NCI-H524 treated with DMSO at 0.1 percent for 48 hours (cell line): ENCODE data around the gene DBR1.
"Not testable (repeated sequence)": the region's sequence is repeated elsewhere in the genome, so short reads cannot be mapped to it uniquely, and the experiment has no call there.

Experiments used
- DNase-seq: peaks from one replicate; lab custom pipeline; 2025; lab: John Stamatoyannopoulos, UW

DBR1 gene

DNA sequence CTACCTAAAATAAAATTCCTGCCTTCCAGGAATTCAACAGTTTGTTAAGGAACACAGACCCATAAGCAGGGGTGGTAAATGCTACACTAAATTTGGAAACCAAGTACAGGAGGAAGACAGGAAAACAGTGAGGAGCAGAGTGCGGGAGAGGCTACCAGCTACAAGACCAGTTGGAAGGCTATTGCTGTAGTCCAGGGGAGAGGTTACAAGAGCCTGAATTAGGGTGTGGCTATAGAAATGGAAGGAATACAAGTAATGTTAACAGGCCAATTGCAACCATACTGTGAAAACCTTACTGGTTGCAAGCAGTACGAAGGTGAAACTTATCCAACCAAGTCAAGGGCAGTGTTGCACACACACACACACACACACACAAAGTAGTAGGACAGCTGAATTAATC lies 11.5 kb upstream of the DBR1 start:
- DNase-seq, result no peak

DNA sequence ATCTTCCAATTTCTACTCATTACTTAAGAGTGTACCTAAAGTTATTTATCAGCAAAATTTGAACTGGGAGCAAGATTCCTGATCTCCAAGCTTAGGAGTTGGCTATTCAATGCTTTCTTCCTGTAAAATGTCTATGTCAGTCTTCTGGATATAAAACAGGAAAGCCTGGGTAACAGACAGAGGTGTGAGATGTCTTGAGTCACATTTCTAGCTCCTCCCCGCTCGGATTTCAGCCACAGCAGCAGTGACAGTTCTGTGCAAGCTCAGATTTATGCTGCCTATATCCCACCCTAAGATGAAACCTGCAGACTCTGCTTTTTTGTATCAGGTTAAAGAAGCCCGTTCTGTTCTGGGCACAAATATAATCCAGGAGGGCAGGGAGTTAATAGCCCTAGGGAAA lies 10.3 kb upstream of the DBR1 start:
- no peak for DNase-seq

DNA sequence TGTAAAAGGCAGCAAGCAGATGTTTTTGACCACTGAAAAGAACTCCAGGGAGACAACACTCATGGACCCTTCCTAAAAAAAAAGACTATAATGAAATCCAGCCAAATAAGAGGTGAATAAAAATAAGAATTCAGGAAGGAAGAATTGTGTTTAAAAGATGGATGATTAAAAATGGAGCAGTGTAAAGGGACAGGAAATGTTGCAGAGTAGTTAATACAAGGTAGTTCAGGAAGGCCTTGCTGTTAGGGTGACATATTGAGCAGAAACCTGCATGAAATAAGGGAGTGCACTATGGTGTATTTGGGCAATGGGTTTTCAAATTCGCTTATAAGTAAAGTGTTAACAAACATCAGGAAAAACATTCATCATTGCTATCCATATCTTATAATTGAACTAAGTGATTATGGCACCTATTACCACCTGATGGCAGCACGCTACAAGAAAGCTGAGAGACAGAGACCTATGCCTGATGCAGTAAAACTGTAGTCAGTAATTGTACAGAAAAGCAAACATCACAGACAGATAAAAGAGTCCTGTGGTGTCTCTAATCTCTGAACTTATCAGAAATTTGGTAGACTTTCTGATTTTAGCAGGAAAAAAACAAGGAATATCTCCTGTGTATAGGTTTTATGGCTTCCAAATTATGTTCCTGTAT lies 5.8 kb upstream of the DBR1 start:
- DNase-seq, result peak; percentile 53

DNA sequence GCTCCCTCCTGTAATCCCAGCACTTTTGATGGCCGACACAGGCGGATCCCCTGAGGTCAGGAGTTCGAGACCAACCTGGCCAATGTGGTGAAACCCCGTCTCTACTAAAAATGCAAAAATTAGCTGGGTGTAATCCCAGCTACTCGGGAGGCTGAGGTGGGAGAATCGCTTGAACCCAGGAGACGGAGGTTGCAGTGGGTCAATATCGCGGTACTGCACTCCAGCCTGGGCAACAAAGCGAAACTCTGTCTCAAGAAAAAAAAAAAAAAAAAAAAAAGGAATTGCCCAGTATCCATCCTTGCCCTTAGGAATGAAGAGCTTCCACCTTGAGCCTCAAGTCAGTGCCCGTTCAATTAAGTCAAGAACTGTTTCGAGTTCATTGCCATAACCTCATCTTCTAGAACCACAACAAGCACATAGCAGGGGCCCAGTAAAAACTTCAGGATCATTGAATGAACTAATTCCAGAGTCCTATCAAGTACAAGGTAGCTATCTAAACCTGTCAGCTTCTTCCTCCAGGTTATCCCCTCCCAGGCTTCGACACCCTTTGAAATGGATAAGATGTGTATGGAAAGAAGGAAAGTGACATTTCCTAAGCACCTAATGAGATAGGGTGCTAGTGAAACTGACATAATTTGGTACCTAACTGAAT lies 826 bp downstream of the DBR1 start:
- no peak for DNase-seq

DNA sequence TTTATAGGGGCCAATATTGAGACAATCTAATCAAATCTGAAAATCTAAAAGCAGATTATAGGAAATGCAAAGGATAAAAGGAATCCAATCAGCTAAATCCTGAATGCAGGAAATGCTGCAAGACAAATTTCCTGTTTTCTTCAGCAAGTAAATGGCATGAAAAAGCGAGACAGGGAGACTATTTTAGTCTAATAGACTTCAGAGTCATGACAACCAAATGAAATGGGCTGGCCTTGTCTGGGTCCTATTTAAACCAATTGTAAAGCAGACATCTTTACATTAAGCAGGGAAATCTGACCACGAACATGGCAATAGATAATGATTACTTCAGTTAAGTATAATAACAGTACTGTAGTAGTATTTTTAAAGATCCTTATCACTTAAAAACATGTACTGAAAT lies 2.1 kb downstream of the DBR1 start:
- no peak for DNase-seq

DNA sequence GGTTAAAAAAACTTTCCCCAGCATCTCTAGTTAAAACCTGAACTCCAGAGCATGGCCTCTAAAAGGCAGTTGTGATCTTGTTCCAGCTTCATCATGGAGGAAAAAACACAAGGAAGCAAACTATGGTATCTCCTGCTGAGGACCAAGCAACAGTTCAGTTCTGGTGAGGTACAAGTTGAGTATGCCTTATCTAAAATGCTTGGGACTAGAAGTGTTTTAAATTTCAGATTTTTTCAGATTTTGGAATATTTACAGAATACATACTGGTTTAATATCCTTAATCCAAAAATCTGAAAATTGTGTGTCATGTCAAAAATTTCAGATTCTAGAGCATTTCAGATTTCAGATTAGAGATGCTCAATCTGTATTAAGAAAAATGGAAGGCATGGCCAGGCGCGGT lies 9.7 kb downstream of the DBR1 start:
- no peak for DNase-seq

DNA sequence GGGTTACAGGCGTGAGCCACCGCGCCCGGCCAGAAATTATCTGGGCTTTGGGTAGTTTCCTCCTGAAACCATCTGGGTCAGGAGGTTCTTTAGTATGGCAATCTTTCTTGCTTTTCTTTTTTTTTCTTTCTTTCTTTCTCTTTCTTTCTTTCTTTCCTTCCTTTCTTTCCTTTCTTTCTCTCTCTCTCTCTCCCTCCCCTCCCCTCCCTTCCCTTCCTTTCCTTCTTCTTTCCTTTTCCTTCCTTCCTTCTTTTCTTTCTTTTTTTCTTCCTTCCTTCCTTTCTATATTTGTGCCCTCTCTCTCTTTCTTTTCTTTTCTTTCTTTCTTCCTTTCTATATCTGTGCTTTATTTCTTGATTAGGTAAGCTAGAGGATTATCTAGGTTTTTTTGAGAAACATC lies 17.0 kb downstream of the DBR1 start:
- no peak for DNase-seq

DNA sequence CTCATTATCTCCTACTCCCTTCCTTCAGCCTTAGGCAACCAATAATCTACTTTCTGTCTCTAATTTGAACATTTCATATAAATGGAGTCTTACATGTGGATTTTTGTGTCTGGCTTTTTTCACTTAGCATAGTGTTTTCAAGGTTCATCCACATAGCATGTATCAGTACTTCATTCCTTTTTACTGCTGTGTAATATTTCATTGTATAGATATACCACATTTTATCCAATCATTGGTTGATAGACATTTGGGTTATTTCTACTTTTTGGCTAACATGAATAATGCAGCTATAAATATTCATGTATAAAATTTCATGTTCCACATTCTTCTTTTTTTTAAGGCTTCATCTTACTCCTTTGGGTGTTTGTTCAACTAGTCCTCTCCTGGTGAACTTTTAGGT lies 20.2 kb downstream of the DBR1 start:
- no peak for DNase-seq

DNA sequence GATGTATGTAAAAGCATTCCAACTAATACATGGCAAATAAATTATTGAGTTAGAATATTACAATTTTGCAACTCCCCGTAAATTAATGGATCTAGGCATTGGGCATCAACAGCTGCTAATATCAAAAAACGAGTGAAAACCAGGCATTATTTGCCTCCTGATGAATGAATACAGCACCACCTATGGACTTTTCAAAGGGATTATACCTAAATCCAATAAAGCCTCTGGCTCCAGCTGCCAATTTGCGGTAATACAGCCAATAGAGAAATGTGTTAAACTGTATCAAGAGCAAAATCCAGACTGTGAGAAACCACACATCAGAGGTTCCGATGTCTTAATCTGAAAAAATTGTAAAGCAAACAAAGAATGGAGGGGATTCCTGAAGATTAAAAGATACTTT lies 26.2 kb downstream of the DBR1 start:
- DNase-seq, result peak; percentile 70

DNA sequence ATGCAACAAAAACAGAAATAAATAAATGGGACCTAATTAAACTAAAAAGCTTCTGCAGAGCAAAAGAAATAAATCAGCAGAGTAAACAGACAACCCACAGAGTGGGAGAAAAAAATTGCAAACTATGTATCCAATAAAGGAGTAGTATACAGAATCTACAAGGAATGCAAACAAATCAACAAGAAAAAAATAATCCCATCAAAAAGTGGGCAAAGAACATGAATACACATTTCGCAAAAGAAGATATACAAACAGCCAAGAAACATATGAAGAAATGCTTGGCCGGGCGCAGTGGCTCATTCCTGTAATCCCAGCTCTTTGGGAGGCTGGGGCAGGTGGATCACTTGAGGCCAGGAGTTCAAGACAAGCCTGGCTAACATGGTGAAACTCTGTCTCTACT lies 32.5 kb downstream of the DBR1 start:
- DNase-seq, result not testable (repeated sequence)

DNA sequence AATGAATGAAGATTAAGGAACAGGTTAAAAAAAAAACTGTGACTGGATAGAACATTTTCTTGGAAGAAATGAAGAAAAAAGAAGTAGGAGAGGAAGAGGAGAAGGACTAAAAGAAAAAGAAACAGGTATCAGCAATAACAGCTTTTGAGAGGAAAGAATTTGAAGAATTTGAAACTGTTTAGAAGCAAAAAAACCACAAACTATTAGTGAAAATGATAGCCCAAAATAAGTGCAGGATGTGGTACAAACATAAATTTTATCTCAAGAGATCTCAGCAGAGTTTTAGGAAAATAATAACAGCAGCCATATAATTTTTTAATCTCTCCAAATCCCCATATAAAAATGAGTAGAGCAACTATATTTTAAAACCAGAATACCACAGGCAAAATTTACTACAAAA lies 33.8 kb downstream of the DBR1 start:
- DNase-seq, result no peak

DNA sequence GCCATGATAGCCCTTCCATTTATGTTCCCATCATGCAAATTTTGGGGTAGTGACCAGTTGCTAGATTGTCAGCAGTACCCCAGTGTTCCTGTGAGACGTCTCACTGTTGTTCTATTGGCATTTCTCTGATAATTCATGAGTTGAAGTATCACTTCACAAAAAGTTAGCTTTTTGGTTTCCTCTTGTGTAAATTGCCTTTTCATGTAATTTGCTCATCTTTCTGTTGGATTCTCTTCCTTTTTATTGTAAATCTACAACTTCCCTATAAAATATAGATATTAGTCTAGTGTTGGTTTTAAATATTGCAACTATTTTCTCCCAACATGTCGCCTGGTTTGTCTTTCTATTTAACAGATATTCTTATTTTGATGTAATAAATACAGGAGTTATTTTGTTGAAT lies 35.0 kb downstream of the DBR1 start:
- no peak for DNase-seq

DNA sequence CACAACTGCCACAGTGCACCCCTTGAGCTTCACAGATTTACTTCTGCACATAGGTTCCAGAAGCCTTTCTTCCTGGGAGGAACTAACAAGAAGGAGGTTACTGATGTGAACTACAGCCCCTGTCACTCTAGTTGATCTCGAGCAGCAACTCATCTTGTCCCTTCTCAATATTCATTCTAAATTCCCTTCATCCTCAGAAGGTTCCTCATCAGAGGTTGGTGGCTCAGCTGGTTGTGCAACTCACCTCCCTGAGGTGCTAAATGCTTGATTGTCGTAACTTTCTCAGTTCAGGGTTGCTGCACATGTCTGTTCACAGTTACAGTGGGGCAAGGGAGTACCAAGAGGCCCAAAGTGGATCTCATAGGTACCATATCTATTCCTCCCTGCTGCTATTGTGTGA lies 36.9 kb downstream of the DBR1 start:
- no peak for DNase-seq

DNA sequence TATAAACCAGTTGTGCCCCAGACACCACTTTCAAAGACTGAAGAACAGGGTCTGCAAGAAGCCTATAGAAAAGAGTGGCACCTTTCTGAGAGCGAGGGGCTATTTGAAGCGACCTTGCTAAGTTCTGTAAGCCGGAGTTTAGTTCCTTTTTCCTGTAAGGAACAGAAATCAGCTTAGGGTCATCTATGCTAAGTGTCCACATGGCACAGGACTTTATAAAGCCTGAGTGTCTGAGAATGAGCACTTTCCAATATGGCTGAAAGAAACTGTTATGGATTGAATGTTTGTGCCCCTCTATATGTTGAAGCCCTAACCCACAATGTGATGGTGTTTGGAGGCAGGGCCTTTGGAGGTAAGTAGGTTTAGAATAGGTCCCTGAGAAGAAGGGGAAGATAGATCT lies 38.5 kb downstream of the DBR1 start:
- DNase-seq, result no peak

DNA sequence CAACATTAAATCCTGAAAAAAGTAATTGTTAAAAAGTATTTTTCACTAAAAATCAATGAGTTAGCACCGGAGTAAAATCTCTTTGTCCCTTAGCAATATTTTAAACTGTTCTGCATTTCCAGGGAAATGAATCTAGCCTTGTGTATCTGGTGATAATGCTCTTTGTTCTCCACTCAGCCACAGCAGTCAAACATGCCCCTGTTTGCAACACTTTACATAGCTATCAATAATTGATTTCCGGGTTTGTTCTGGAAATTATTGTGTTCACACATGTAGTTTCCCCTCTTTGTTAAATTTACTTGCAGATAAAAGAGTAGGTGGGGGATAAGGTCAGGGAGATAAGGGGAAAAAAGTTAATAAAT lies 38.9 kb downstream of the DBR1 start:
- no peak for DNase-seq

DNA sequence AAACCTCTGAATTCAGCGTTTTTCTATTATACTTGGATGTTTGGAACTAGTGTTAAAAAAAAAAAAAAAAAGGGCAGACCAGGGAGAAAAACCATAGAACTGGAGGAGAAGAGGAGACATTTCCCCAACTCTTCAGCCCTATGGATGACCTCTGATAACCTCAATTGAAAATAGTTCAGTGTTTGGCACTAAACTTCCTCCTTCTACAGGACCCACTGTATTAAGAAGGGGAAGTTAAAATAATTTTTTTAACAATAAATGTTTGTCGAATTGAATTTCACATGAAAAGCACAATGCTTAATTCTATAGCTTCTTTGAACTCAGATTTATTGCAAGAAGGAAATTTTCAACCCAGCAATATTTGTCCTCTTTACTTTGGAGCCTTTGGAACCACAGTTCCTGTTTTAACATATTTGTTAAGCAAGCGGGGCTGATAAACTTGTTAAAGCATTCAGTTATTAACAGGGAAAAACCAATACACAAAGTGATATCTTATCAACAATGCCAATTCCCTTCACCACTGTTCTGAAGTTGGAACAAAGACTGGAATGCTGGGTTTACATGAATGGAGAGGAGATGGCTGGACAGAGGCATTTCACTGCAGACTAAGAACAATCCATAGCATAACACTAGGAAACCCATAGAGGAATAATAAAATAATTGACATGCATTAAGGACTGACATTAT lies 39.4 kb downstream of the DBR1 start:
- DNase-seq, result no peak

DNA sequence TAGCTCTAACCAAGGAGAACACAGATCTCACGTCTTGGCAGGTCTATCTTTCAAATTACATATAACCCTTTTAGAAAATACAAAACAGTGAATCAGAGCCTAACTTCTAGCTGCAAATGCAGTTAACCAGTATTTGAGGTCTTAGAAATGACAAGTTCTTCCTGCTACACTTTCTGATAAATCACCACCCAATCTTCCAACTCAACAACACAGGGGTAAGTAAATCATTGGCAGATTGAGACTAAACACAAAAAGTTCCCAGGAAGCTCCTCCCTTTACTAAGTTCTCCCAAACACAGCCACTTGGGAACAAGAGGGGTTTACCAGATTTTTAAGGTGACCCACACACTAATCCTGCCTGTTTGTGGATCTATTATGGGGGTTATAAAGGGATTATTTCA lies 42.5 kb downstream of the DBR1 start, which contains the start of gene A4GNT:
A4GNT (minus strand) TSS at position 152 of the 400 bp plus-strand sequence. CDS start 1,134 bp downstream, outside the sequence.
- DNase-seq, result no peak

DNA sequence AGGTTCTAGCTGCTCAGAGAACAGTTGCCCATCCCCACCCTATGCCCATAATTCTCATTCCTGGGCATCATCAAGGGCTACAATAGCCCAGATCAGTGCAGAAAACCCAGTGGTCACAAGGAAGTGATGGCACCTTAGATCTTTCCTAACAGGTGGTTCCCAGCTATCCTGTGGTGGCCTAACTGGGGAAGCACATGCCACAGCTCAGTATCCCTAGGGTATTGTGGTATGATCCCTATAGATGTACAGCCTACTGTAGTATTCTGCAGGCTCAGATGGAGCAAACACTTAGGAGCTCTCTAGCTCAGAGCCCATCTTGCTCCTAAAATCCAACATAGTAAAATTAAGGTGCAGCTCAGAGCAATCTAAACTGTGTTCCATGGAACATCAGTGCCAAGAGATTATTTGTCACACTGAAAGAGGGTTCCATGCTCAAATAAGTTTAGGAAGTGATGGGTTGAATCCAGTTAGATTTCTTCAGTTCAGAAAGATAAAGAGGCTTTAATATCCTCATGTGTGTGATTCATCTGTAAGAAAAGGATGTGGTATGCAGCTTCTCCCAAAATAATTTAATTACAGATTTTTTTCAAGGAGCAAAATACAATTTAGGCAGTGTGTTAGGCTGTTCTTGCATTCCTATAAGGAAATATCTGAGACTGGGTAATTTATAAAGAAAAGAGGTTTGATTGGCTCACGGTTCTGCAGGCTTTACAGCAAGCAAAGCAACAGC lies 46.9 kb downstream of the DBR1 start:
- no peak for DNase-seq

DNA sequence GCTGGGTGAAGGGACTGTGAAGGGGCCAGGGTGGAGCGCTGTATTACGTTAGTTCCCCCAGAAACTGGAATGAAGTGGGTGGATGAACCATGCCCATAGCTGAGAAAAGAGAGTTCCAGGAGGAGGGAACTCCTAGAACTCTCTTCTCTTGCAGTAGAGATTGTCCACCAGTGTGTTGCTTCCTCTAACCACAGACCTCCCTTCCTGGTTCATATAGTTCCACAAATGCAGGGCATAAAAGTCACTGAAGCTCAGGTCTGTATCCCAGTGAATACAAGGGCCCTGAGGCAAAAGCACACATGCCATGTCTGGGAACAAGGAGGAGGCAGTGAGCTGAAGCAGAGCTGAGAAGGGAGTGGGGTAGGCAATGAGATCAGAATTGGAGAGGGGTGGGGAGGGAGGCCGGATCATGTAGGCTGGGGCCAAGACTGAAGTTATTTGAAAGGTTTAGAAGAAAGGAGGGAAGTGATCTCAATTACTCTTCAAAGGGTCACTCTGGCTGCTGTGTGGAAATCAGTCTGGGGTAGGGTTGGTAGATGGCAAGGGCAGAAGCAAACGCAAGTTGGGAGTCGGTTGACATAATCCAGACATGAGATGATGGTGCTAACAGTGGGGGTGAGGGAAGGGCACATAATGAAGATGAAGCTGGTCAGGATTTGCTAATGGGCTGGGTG lies 49.0 kb downstream of the DBR1 start:
- DNase-seq, result no peak

DNA sequence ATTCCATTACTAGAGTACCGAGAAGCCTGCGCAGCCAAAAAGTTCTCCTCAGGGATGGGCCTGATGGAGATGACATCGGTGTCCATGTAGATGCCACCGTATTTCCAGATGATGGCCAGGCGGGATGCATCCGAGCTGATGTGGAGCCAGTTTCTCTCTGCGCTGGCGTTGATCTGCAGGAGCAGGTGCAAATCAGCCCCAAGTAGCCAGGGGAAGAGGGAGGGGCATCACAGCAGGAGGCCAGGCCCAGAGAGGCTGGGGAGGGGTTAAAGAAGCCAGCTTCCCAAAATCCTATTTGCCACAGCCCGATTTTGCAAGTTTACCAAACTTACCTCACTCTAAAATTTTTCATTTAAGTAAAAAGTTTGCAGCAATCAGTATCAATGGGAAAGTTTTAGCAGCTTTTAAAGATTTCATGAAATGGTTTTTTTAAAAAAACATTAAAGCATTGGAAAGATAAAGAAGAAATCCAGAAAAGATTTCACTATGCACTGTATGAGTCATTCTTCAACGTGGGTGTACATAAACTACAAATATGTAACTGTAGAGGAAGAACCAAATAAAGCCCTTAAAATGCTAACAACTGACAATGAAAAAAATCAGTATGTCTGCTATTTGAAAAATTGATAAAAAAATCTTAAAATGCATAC lies 49.9 kb downstream of the DBR1 start:
- no peak for DNase-seq

DNA sequence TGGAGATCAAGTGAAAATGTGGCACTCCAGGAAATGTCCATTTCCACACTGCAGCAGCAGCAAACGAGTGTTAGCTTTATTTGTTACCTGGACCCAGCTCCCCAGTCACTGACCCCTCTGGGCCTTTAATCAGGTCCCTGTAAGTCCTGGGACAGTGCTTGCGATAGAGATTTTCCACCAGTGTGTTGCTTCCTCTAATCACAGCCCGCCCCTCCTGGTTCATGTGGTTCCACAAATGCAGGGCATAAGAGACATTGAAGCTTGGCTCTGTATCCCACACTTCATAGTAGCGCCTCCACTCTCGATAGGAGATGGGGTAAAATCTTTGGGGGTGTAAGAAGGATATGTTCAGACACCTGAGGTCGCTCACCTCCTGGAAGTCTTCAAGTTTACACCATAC lies 50.5 kb downstream of the DBR1 start:
- no peak for DNase-seq

DNA sequence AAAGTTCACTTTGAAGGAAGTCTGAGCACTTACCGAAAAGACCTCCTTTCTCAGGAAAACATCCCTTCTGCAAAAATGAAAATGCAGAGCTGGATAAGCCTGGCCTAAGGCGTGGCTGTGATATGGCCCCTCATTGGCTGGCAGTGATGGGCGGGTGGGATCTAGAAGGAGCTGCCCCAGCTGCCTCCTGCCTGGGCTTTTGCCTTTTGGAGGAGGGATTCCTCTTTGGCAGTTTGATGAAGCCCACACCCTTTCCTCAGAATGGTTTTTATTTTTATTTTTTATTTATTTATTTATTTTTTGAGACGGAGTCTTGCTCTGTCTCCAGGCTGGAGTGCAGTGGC lies 55.3 kb downstream of the DBR1 start:
- DNase-seq, result no peak
